A673 (cell line): ENCODE data around the gene KIF19. TPM values are rescaled to one million over a fixed set of nuclear protein-coding genes. Genes with fewer than 3 reads are reported as not detected.
"Not testable (repeated sequence)": the region's sequence is repeated elsewhere in the genome, so short reads cannot be mapped to it uniquely, and the experiment has no call there.

ENCODE experiments used
- Bru-seq: library from RNA; stranded (reverse); fragments of 400-500 nt; gene quantifications from one replicate; lab custom pipeline; 2021; lab: Mats Ljungman, UMichigan
- BruChase-seq, 2 experiments: library from RNA; stranded (reverse); fragments of 400-500 nt; gene quantifications; one replicate each; lab custom pipeline; 2021; lab: Mats Ljungman, UMichigan
- BruUV-seq: library from RNA; stranded (reverse); fragments of 400-500 nt; replicated peaks from 2 replicates; lab custom pipeline; 2021; lab: Mats Ljungman, UMichigan
- CTCF ChIA-PET: fragments of 300-600 bp; sonication (Branson Sonifier 250); formaldehyde crosslinking; loops from one replicate; lab custom pipeline; 2022; ENCODE audit warnings: antibody characterized with exemption; lab: Charles Lee
- POLR2A ChIA-PET: fragments of 300-600 bp; sonication (Branson Sonifier 250); formaldehyde crosslinking; loops from one replicate; lab custom pipeline; 2022; ENCODE audit warnings: antibody characterized with exemption; ENCODE audit not compliant: low non-redundant PET; lab: Charles Lee
- DNase-seq: peaks from one replicate; pipeline ENCODE4 v3.0.0-alpha.2; 2015; ENCODE audit warnings: low spot score
- H3K27ac ChIP-seq: fragments of 200-600 bp; sonication (generic); 2 replicates; pipeline ENCODE4 v1.5.1; 2016; ENCODE audit warnings: mixed run types, low read depth, mild to moderate bottlenecking, mixed read lengths, antibody characterized with exemption, low read length; ENCODE audit not compliant: poor library complexity, severe bottlenecking
- H3K27me3 ChIP-seq: fragments of 200-600 bp; sonication (generic); replicated peaks from 2 replicates; pipeline ENCODE4 v1.6.1; 2017; ENCODE audit warnings: mixed run types, low read depth, mild to moderate bottlenecking, mixed read lengths, antibody characterized with exemption, low read length; ENCODE audit not compliant: insufficient read depth, poor library complexity
- H3K36me3 ChIP-seq: fragments of 200-600 bp; sonication (generic); 2 replicates; pipeline ENCODE4 v1.6.1; 2016; ENCODE audit warnings: mixed run types, mild to moderate bottlenecking, mixed read lengths, antibody characterized with exemption, low read length; ENCODE audit not compliant: insufficient read depth, poor library complexity, severe bottlenecking
- H3K4me1 ChIP-seq: fragments of 200-600 bp; sonication (generic); 2 replicates; pipeline ENCODE4 v1.6.1; 2017; ENCODE audit warnings: mixed run types, mild to moderate bottlenecking, mixed read lengths, antibody characterized with exemption, low read length; ENCODE audit not compliant: insufficient read depth, poor library complexity, severe bottlenecking
- H3K4me3 ChIP-seq: fragments of 200-600 bp; sonication (generic); 2 replicates; pipeline ENCODE4 v1.5.1; 2016; ENCODE audit warnings: low read depth, mixed run types, mild to moderate bottlenecking, mixed read lengths, low read length; ENCODE audit not compliant: poor library complexity, severe bottlenecking
- H3K9me3 ChIP-seq: fragments of 200-600 bp; sonication (generic); 2 replicates; pipeline ENCODE4 v1.6.1; 2016; ENCODE audit warnings: mixed run types, low read depth, mild to moderate bottlenecking, mixed read lengths, antibody characterized with exemption, low read length; ENCODE audit not compliant: poor library complexity, severe bottlenecking
- CTCF ChIP-seq: fragments of 300-800, 200-600 bp; sonication (generic); conservative IDR thresholded peaks from 2 replicates; pipeline ENCODE4 v1.5.1; 2017; ENCODE audit warnings: low read depth, mild to moderate bottlenecking, antibody characterized with exemption, low read length, moderate library complexity, mixed read lengths
- EZH2 ChIP-seq: fragments of 200-600 bp; sonication (generic); IDR thresholded peaks from 2 replicates; pipeline ENCODE4 v1.6.1; 2017; ENCODE audit warnings: borderline replicate concordance, low read depth, mild to moderate bottlenecking, mixed read lengths, antibody characterized with exemption, low read length; ENCODE audit not compliant: poor library complexity, severe bottlenecking
- intact Hi-C: fragments of 100-400 bp; cut with micrococcal nuclease; formaldehyde crosslinking; loops from one replicate; pipeline ENCODE4 v1.10.0; 2022; ENCODE audit not compliant: unreplicated experiment
- long read RNA-seq: library from polyadenylated mRNA; stranded (forward); transcript quantifications from one replicate; pipeline ENCODE4 v2.0.0, GENCODE V29; 2022
- total RNA-seq: library from RNA; stranded (reverse); gene quantifications from 2 replicates; pipeline ENCODE4 v1.2.3, GENCODE V29; 2021

Gene KIF19
- not detected in 2 replicates for total RNA-seq
- not detected for Bru-seq, nascent RNA
- BruChase-seq, experiment 1, labeled RNA remaining after a 2-hour chase: not detected
- BruChase-seq, experiment 2, labeled RNA remaining after a 6-hour chase: not detected
- long read RNA-seq, partial matches to known transcripts: 0 of 1 reads
- long read RNA-seq, other reads (novel, unspliced or antisense): 1 of 1 reads

GRCh38 chr17:74325743-74326379 is at the start of gene KIF19:
TSS of gene KIF19 (plus strand) at chr17:74326226. CDS start at chr17:74326350, 124 bp downstream.
- Histone ChIP-seq H3K27ac (no peak within 1 kb of the TSS), H3K36me3 (no peaks in the 10 kb centered on the region), H3K27me3 (peaks cover 14% of the 10 kb centered on the region), H3K4me1 (peaks cover 9% of the 10 kb centered on the region), H3K4me3 (peak within 1 kb of the TSS; percentile 42), H3K9me3 (no peaks in the 10 kb centered on the region)
- intact Hi-C loops: no loop called here
- TF ChIP-seq CTCF: no peak
- TF ChIP-seq EZH2: no peak
- no TSS peak for BruUV-seq
- CTCF ChIA-PET: no interaction called here
- POLR2A ChIA-PET: no interaction called here
- DNase-seq: peak; percentile 55

GRCh38 chr17:74276541-74277009 is 49.5 kb upstream of the KIF19 start:
- intact Hi-C loops: no loop called here
- POLR2A ChIA-PET: no interaction called here
- H3K27ac ChIP-seq: no peak overlapping the region
- no peak for DNase-seq
- H3K36me3 ChIP-seq: no peaks in the 10 kb centered on the region
- no peak for TF ChIP-seq CTCF
- TF ChIP-seq EZH2: no peak
- H3K4me3 ChIP-seq: no peak overlapping the region
- H3K4me1 ChIP-seq: no peaks in the 10 kb centered on the region
- no TSS peak for BruUV-seq
- no peaks in the 10 kb centered on the region for H3K9me3 ChIP-seq
- H3K27me3 ChIP-seq: peaks cover 3% of the 10 kb centered on the region
- CTCF ChIA-PET: no interaction called here

GRCh38 chr17:74277935-74278334 is 48.1 kb upstream of the KIF19 start:
- no peak for TF ChIP-seq CTCF
- no peak for TF ChIP-seq EZH2
- Histone ChIP-seq H3K27me3 (peaks cover 3% of the 10 kb centered on the region), H3K9me3 (no peaks in the 10 kb centered on the region), H3K36me3 (no peaks in the 10 kb centered on the region), H3K27ac (no peak overlapping the region), H3K4me1 (no peaks in the 10 kb centered on the region), H3K4me3 (no peak overlapping the region)
- CTCF ChIA-PET: no interaction called here
- intact Hi-C loops: no loop called here
- no peak for DNase-seq
- BruUV-seq: no TSS peak
- POLR2A ChIA-PET: no interaction called here

GRCh38 chr17:74279617-74280016 is 46.4 kb upstream of the KIF19 start:
- intact Hi-C loops, BruUV-seq, H3K4me1 ChIP-seq, H3K4me3 ChIP-seq, H3K27ac ChIP-seq, H3K36me3 ChIP-seq, DNase-seq, H3K27me3 ChIP-seq, CTCF ChIA-PET, POLR2A ChIA-PET, H3K9me3 ChIP-seq: not testable (repeated sequence)
